HEK293T (cell line): ENCODE results near the gene KRT10.

Experiments
- CTCF ChIA-PET: fragments of 350-600 bp; formaldehyde crosslinking; extraction: SDS; loops from one replicate; lab custom pipeline; 2021; ENCODE audit warnings: antibody characterized with exemption, inconsistent platforms; lab: Yijun Ruan, JAX
- POLR2A ChIA-PET: fragments of 350-600 bp; formaldehyde crosslinking; extraction: SDS; loops from one replicate; lab custom pipeline; 2020; ENCODE audit warnings: antibody characterized with exemption, inconsistent platforms; lab: Yijun Ruan, JAX
- DNase-seq: peaks from one replicate; pipeline ENCODE4 v3.0.0; 2012; ENCODE audit warnings: mixed read lengths; ENCODE audit errors: extremely low spot score
- ARNT ChIP-seq: fragments of 450-650 bp; IDR thresholded peaks from 2 replicates; pipeline ENCODE4 v1.6.1; 2017; ENCODE audit warnings: mild to moderate bottlenecking
- BHLHE40 ChIP-seq: fragments of 450-650 bp; IDR thresholded peaks from 2 replicates; pipeline ENCODE4 v1.6.1; 2016; ENCODE audit warnings: mild to moderate bottlenecking, moderate library complexity, borderline replicate concordance
- CTBP1 ChIP-seq: fragments of 450-650 bp; IDR thresholded peaks from 2 replicates; pipeline ENCODE4 v1.6.1; 2016; ENCODE audit warnings: borderline replicate concordance
- ELF4 ChIP-seq: fragments of 450-650 bp; IDR thresholded peaks from 2 replicates; pipeline ENCODE4 v1.6.1; 2017; ENCODE audit warnings: antibody characterized with exemption
- FOXA1 ChIP-seq: fragments of 450-650 bp; IDR thresholded peaks from 2 replicates; pipeline ENCODE4 v1.6.1; 2016; ENCODE audit warnings: mild to moderate bottlenecking
- FOXK2 ChIP-seq: fragments of 450-650 bp; IDR thresholded peaks from 2 replicates; pipeline ENCODE4 v1.6.1; 2016; ENCODE audit warnings: mild to moderate bottlenecking
- FOXM1 ChIP-seq: fragments of 450-650 bp; IDR thresholded peaks from 2 replicates; pipeline ENCODE4 v1.6.1; 2017; ENCODE audit warnings: mild to moderate bottlenecking, borderline replicate concordance
- HDGF ChIP-seq: fragments of 450-650 bp; IDR thresholded peaks from 2 replicates; pipeline ENCODE4 v1.6.1; 2017; ENCODE audit warnings: antibody characterized with exemption, borderline replicate concordance
- L3MBTL2 ChIP-seq: fragments of 450-650 bp; conservative IDR thresholded peaks from 2 replicates; pipeline ENCODE4 v1.6.1; 2016; ENCODE audit warnings: mild to moderate bottlenecking
- LEF1 ChIP-seq: fragments of 450-650 bp; IDR thresholded peaks from 2 replicates; pipeline ENCODE4 v1.6.1; 2017; ENCODE audit warnings: mild to moderate bottlenecking, borderline replicate concordance
- NFRKB ChIP-seq: fragments of 450-650 bp; IDR thresholded peaks from 2 replicates; pipeline ENCODE4 v1.6.1; 2016; ENCODE audit warnings: mild to moderate bottlenecking, moderate library complexity
- SP1 ChIP-seq: fragments of 450-650 bp; IDR thresholded peaks from 2 replicates; pipeline ENCODE4 v1.6.1; 2017
- SUZ12 ChIP-seq: fragments of 450-650 bp; IDR thresholded peaks from 2 replicates; pipeline ENCODE4 v1.6.1; 2016; ENCODE audit warnings: mild to moderate bottlenecking
- TARDBP ChIP-seq: fragments of 450-650 bp; IDR thresholded peaks from 2 replicates; pipeline ENCODE4 v1.6.1; 2016
- ZNF384 ChIP-seq: fragments of 450-650 bp; IDR thresholded peaks from 2 replicates; pipeline ENCODE4 v1.6.1; 2016
- TF ChIP-seq, protein P1 (sequence below): fragments of 450-650 bp; IDR thresholded peaks from 2 replicates; pipeline ENCODE4 v1.6.1; 2016

KRT10 gene

DNA sequence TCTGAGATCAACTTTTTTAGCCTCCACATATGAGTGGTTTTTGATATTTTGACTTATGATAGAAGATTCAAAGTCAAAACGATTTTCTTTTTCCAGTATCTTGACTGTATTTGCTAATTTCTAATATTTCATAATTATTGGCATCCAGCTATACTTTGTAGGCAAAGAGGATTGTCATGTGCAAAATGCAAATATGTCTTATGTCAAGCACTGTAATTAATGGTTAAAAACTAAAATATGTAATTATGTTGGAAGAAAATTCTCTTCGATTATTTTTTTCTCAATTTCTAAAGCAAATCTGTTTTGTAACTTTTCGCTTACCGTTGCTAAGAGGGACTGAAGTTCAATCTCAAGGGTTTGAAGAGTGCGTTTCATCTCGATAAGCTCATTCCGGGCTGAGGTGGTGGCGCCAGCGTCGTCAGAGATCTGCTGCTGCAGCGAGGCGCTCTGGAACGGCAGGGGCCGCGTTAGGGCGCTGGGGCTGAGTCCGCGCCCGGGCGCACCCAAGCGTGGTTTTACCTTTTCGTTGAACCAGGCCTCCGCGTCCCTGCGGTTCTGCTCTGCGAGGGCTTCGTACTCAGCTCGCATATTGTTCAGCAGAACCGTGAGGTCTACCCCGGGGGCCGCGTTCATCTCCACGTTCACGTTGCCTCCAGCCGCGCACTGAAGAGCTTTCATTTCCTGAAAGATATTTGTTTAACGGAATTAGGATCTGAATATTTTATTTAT lies 43.1 kb downstream of the KRT10 start:
- ChIA-PET POLR2A (no interaction called here), CTCF (interaction anchor here (0.6 to 0.9 kb wide), 2 partner anchors 12 to 1049 kb away, joined by 3 to 4 read pairs; no protein-coding TSS in a partner anchor)
- peak; percentile 10 for DNase-seq
- TF ChIP-seq L3MBTL2 (no peak), FOXM1 (no peak)

DNA sequence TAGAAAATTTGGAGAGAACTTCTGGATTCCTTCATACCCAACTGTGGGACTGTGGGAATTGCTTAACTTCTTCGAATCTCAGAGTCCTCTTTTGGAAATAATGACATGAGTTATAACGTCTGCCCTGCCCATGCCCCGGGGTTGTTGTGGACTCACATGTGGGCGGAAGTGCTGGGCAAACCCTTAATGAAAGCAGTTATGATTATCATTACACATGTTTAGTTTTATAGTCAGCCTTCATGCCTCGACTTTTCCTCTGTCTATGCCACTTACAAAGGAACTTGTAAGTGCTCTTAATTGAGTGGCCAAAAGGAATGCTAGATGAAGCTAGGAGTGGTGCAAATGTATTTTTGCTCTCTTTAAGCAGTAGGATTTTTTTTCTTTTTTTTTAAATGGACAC lies 44.0 kb downstream of the KRT10 start:
- ChIA-PET CTCF (no interaction called here), POLR2A (no interaction called here)
- no peak for TF ChIP-seq LEF1
- TF ChIP-seq NFRKB, result no peak
- no peak for TF ChIP-seq TARDBP
- no peak for TF ChIP-seq ELF4
- no peak for TF ChIP-seq ZNF384
- TF ChIP-seq HDGF, result no peak
- TF ChIP-seq ARNT, result no peak
- no peak for TF ChIP-seq FOXA1
- DNase-seq, result no peak

DNA sequence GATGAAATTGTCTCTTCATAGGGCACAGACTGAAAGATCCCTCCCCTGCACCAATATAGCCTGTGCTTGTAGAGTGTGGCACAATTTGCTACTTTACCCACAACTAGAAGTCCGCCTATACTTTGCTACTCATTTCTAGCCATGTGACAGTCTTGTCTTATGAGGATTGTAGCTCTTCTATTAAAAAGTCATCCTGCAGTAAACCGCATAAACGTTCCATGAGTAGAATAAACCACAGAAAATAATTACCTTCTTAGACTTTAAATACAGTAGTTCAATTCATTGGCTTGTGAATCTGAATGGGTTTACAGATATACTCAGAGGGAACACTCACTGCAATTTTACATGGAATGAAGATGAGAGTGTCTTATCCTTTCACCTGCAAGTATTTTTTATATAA lies 44.4 kb downstream of the KRT10 start:
- ChIA-PET POLR2A (no interaction called here), CTCF (no interaction called here)
- TF ChIP-seq FOXA1 (no peak), HDGF (no peak), TARDBP (no peak), LEF1 (no peak), BHLHE40 (no peak), ARNT (no peak), ZNF384 (no peak), FOXM1 (no peak), ELF4 (no peak), SUZ12 (no peak), CTBP1 (no peak), L3MBTL2 (no peak), NFRKB (no peak)
- TF ChIP-seq, protein P1, sequence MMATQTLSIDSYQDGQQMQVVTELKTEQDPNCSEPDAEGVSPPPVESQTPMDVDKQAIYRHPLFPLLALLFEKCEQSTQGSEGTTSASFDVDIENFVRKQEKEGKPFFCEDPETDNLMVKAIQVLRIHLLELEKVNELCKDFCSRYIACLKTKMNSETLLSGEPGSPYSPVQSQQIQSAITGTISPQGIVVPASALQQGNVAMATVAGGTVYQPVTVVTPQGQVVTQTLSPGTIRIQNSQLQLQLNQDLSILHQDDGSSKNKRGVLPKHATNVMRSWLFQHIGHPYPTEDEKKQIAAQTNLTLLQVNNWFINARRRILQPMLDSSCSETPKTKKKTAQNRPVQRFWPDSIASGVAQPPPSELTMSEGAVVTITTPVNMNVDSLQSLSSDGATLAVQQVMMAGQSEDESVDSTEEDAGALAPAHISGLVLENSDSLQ, result no peak

DNA sequence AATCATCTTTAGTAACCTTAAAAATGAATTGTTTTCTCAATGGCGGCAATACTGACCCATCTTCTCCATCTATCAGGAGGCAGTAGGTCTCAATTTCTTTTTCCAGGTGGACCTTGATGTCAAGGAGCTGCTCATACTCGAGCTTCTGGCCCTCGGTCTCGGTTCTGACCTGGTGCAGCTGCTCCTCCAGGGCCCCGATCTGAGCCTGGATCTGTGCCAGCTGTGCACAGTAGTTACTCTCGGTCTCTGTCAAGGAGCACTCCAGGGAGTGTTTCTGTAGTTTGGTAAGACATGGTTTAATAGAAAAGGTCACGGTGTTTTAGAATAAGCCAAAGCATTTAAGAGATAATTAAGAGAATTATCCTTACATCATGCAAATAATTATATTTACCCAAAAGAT lies 45.0 kb downstream of the KRT10 start:
- TF ChIP-seq FOXM1 (no peak), ARNT (no peak), BHLHE40 (no peak), L3MBTL2 (no peak), ZNF384 (no peak), SUZ12 (no peak), ELF4 (no peak), SP1 (no peak), TARDBP (no peak), NFRKB (no peak), CTBP1 (no peak), FOXA1 (no peak), FOXK2 (no peak), HDGF (no peak), LEF1 (no peak)
- TF ChIP-seq, protein P1, result no peak
- no peak for DNase-seq
- ChIA-PET POLR2A (no interaction called here), CTCF (no interaction called here)

More for the DNA sequence above, 44.4 kb downstream of the KRT10 start:
- no peak for DNase-seq

DNA sequence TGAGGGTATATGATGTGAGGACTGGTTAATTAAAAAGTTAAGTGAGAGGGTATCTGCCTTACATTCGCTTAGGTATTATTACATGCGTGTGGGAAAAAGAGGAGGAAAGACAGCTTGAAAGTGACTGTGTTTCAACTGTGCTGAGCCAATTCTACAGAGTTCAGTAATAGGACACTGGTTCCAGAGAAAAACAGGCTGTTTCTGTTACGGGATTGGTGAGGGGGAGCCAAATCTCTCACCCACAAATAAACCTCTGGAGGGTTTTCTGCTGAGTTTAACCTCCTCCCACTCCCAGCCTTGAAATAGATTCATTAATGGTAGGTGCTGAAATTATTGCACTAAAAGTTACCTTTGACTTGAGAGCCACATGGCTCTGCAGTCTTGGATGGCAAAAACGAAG lies 46.5 kb downstream of the KRT10 start:
- CTCF ChIA-PET, result no interaction called here
- no peak for DNase-seq
- TF ChIP-seq BHLHE40, result no peak
- no peak for TF ChIP-seq ELF4
- no peak for TF ChIP-seq CTBP1
- TF ChIP-seq HDGF, result no peak
- TF ChIP-seq NFRKB, result no peak
- no peak for TF ChIP-seq FOXA1
- no peak for TF ChIP-seq SP1
- no peak for TF ChIP-seq L3MBTL2
- POLR2A ChIA-PET, result interaction anchor here (0.5 kb wide), 1 partner anchor 128 kb away, joined by 3 read pairs; the partner anchor contains the start of gene SMARCE1

DNA sequence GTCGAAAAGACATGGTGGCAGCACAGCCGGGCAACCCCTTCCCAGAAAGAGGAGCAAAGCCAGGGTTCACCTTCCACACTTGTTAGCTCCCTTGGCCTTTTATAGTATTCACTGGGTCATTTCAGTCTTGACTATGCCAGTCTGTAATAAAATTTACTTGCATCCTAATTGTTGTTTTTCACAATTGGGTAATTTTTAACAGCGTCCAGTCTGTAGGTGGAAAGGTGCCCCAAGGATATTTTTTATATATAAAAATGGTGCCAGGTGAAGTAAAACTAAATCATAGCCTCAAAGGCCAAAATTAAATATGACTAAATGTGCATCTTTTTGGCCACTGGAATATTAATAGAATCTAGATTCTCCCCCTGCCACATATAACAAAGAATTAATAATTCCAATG lies 50.3 kb downstream of the KRT10 start, which contains the start of gene KRT26:
KRT26 (minus strand) TSS at position 101 of the 400 bp plus-strand sequence; CDS start at position 13, 88 bp downstream.
- POLR2A ChIA-PET, result no interaction called here
- no peak for DNase-seq
- CTCF ChIA-PET, result interaction anchor here (1.0 kb wide), 1 partner anchor 156 kb away, joined by 3 read pairs; no protein-coding TSS in a partner anchor
- TF ChIP-seq SP1, result no peak
- no peak for TF ChIP-seq NFRKB
- no peak for TF ChIP-seq CTBP1
- TF ChIP-seq BHLHE40, result no peak
- no peak for TF ChIP-seq ELF4
- TF ChIP-seq, protein P1, result no peak
- TF ChIP-seq TARDBP, result no peak
- TF ChIP-seq FOXK2, result no peak
- no peak for TF ChIP-seq ZNF384
- TF ChIP-seq HDGF, result no peak
